Measurements from ENCODE around the gene OR2W1. TPM values are rescaled to one million over a fixed set of nuclear protein-coding genes. Genes with fewer than 3 reads are reported as not detected.

OR2W1 gene, protein sequence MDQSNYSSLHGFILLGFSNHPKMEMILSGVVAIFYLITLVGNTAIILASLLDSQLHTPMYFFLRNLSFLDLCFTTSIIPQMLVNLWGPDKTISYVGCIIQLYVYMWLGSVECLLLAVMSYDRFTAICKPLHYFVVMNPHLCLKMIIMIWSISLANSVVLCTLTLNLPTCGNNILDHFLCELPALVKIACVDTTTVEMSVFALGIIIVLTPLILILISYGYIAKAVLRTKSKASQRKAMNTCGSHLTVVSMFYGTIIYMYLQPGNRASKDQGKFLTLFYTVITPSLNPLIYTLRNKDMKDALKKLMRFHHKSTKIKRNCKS
- polyA plus RNA-seq (2012; ENCODE audit: insufficient read depth, insufficient read length) = not detected

DNA sequence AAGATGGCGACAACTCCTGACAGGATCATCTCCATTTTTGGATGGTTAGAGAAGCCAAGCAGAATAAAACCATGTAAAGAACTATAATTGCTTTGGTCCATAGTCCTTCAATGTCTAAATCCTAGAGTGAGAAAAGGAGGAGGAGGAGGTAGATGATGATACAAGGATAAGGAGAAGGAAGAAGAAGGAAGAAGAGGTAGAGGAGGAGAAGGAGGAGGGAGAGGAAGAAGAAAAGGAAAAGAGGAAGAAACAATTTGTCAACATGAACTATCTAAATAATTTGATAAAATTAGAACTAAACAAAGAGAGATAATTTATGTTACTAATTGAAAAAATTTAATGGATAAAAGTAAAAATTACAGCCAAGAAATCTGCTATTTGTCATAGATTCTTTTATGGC lies at the start of gene OR2W1:
OR2W1 (minus strand) TSS at position 101 of the 400 bp plus-strand sequence; CDS start at position 101, 0 bp downstream.
- no peak for DNase-seq (ENCODE audit: low read depth, low spot score)
- no peak within 1 kb of the TSS for H3K4me3 ChIP-seq (ENCODE audit: low read length)

DNA sequence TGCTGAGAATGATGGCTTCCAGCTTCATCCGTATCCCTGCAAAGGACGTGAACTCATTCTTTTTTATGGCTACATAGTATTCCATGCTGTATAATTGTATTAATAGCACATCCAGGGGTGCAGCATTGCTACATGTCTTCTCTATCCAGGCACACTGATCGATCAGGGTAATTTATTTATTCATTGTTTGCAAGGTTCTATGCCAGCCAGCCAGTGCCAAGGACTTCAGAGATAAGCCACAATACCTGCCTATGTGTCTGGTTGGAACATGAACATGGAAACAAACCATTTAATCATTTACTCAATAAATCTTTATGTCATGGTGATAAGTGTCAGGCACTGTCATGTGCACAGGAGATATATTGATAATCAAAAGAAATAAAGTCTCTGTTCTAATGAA lies 48.0 kb upstream of the OR2W1 start:
- no peak overlapping the region for H3K4me3 ChIP-seq (ENCODE audit: low read length)
- DNase-seq (ENCODE audit: low read depth, low spot score) = no peak

DNA sequence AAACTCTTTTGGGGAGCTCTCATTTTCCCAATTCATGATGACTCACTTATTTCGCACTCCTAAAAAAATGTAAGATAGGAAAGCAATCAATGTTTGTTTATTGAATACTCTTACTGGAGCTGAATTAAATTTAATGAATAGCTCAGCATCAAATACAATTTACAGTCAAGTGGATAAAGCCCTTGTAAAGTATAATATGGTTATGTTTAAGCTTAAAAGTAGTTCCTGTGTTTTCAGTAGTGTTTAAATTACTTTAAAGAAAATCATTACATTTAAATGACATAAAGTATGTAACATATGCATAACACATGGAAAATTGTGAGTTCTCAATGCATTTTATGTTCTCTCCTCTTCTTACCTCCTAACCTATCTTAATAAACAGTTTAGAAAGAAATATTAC lies 42.2 kb upstream of the OR2W1 start, which contains the start of gene OR2B3:
OR2B3 (minus strand) TSS at position 101 of the 400 bp plus-strand sequence; CDS start at position 36, 65 bp downstream.
- H3K4me3 ChIP-seq (ENCODE audit: low read length) = no peak within 1 kb of the TSS
- DNase-seq (ENCODE audit: low read depth, low spot score) = no peak

DNA sequence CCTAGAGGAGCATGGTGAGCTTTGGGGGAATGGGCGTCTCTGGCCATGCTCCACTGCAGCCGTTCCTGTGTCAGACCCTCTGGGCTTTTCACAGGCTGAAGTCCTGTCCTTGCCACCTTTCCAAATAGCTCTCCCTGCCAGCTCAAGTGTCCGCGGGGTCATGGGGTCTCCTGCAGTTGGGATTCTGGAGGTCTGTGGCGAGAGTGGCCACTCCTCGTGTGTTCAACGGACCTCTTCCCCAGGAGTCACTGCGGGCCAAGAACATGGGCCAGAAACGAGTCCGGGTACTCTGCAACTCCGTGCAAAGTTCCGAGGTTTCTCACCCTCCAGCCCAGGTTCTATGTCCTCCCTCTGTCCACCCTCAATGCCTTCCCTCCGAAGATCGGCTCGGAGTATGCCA lies 37.5 kb upstream of the OR2W1 start:
- DNase-seq (ENCODE audit: low read depth, low spot score) = no peak
- no peak overlapping the region for H3K4me3 ChIP-seq (ENCODE audit: low read length)

DNA sequence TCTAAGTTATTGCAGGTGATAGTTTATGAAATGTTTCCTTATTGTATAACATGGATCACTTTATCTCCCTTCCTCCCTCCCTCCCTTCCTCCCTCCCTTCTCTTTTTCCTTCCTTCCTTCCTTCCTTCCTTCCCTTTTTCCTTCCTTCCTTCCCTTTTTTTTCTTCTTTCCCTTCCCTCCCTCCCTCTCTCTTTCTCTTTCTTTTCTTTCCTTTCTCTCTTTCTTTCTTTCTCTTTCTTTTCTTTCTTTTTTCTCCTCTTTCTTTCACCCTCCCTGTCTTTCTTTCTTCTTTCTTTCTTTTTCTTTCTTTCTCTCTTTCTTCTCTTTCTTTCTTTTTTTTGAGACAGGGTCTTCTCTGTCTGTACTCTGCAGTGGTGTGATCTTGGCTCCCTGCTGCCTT lies 36.3 kb upstream of the OR2W1 start:
- DNase-seq (ENCODE audit: low read depth, low spot score) = no peak
- no peak overlapping the region for H3K4me3 ChIP-seq (ENCODE audit: low read length)

DNA sequence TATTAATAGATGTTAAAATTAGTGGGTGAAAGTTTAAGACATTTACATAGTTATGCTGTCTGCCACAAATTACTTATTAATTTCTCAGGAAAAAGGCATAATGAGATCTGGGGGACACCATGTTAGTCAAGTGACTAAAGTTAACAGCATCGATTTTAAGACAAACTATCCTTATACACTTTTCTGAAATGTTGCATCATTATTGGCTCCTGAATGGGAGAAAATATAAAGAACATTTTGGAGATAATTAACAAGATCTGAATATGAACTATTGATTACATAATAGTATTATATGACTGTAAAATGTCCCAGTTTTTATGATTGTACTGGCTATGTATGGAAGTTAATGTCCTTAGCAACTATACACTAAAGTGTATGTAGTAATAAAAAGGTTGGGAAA lies 34.2 kb upstream of the OR2W1 start:
- H3K4me3 ChIP-seq (ENCODE audit: low read length) = no peak overlapping the region
- no peak for DNase-seq (ENCODE audit: low read depth, low spot score)

DNA sequence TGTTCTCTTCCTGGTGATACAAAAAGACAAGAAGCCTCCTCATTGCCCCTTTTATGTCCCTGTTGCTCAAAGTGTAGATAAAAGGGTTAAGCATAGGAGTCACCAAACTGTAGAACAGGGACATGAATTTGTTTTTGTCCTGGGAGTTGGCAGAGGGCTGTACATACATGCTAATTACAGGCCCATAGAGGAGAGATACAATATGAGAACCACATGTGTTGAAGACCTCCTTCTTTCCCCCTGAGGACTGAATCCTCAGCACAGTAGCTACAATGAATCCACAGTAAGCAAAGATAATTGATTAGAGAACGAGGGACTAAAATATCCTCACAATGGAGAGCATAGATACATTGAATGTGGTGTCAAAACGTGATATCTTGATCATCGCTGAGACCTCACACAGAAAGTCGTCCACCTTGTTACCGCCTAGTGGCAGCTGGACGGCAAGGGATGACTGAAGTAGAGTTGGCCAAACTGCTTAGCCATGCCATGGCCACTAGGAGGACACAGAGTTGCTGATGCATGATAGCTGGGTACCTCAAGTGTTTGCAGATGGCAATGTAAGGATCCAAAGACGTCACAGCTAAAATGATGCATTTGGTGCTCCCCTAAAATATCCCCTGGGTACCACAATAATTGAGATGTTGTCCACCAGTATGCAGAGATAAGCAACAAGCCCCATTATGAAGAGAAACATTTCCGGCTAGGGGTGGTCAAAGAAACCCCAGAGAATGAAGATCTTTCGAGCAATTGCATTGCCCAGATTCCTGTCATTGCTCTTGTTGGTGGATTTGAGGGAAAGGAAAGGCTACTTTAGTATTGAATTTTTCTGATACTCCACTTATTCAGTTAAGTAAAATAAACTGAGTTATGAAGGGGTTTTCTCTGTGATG lies 27.1 kb upstream of the OR2W1 start:
- H3K4me3 ChIP-seq (ENCODE audit: low read length) = no peak overlapping the region
- peak; percentile 6 for DNase-seq (ENCODE audit: low read depth, low spot score)

DNA sequence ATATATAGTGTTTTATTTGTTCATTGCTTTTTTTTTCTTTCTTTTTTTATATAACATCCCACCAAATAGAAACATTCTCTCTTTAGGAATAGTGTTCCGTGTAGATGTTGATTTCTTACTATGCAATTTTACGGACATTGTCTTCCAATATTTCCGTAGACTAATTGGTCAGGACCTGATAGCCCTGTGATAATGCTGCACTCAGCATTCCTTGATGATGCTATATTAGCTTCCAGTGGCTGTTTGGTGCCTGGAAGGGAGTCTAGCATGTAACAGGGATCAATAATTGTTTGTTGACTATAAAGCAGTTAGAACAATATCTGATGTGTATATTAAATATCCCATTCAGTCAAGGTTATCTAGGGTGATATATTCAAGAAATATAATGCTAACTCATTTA lies 6.7 kb upstream of the OR2W1 start:
- H3K4me3 ChIP-seq (ENCODE audit: low read length) = no peak overlapping the region
- DNase-seq (ENCODE audit: low read depth, low spot score) = no peak

DNA sequence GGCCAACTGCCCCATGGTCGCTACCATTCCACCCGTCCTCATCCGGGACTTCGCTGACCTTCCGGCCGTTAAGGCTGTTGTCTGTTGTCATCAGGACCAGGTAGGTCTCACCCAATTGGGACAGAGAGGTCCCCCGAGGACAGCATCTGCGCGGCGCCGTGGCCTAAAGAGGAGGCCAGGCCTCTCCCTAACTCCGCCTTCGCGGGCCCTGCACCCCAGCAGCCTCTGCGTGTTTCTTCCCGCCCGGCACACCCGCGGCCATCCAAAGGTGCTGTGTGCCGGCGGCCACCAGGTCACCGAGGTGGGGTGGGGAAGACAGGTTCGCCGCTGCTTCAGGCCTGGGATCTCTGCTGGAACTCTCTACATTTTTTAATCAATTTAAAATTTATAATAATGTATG lies 9.0 kb downstream of the OR2W1 start:
- H3K4me3 ChIP-seq (ENCODE audit: low read length) = no peak overlapping the region
- DNase-seq (ENCODE audit: low read depth, low spot score) = no peak

DNA sequence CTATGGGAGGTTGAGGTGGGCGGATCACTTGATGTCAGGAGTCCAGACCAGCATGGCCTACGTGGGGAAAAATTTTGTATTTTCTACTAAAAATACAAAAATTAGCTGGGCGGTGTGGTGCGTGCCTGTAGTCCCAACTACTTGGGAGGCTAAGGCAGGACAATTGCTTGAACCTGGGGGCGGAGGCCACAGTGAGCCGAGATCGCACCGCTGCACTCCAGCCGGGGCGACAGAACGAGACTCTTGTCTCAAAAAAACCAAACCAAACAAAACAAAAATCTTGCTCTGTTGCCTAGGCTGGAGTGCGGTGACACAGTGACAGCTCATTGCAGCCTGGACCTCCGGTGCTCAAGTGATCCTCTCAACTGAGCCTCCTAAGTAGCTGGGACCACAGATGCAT lies 16.2 kb downstream of the OR2W1 start:
- DNase-seq (ENCODE audit: low read depth, low spot score) = no peak
- H3K4me3 ChIP-seq (ENCODE audit: low read length) = no peak overlapping the region

DNA sequence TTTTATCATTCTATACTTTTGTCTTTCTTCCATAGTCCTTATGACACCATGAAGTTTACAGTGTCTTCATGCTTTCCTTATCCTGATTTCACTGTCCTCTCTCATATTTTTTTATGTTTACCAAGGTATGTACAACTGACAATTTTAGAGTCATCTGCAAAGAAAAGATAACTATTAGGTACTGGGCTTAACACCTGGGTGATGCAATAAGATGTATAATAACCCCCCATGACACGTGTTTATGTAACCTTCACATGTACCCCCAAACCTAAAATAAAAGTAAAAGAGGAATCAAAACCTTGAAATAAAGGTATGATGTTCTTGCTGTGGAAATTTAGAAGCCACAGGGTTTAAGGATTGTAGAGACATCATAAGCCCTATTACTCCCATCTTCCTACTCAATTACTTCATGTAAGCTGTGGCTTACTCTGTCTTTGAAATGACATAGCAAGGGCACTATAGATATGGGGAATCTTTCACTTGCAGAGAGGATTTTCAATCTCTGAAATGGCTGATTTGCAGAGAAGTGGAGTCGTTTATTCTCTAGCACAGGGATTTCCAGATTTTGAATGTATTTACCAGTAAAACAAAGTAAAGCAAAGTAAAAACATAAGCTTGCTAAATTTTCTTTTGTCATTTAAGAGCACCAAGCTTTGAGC lies 18.9 kb downstream of the OR2W1 start:
- DNase-seq (ENCODE audit: low read depth, low spot score) = no peak

DNA sequence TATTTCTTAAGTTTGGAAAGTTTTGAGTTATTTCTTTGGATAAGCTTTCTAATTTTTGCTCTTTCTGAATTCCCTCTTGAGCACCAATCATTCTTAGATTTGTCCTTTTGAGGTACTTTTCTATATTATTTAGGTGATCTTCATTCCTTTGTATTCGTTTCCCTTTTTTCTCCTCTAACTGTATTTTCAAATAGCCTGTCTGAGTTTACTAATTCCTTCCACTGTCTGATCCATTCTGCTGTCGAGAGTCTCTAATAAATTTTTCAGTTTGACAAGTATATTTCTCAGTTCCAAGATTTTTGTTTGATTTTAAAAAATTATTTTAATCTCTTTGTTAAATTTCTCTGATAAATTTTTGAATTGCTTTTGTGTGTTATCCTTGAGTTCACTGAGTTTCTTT lies 23.5 kb downstream of the OR2W1 start:
- no peak for DNase-seq (ENCODE audit: low read depth, low spot score)
- H3K4me3 ChIP-seq (ENCODE audit: low read length) = no peak overlapping the region

More for the DNA sequence above, 18.9 kb downstream of the OR2W1 start:
- H3K4me3 ChIP-seq (ENCODE audit: low read length) = no peak overlapping the region

DNA sequence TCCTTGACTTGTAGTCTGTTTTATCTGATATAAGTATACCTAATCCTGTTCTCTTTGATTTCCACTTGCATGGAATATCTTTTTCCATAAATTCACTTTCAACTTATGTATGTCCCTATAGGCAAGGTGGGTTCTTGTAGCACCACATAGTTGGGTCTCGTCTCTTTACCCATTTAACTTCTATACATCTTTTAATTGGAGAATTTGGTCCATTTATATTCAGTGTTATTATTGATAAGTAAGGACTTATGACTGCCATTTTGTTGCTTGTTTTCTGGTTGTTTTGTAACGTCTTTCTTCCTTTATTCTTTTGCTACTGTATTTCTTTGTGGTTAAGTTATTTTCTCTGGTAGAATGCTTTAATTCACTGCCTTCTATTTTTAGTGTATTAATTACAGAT lies 25.3 kb downstream of the OR2W1 start:
- no peak for DNase-seq (ENCODE audit: low read depth, low spot score)
- H3K4me3 ChIP-seq (ENCODE audit: low read length) = no peak overlapping the region

DNA sequence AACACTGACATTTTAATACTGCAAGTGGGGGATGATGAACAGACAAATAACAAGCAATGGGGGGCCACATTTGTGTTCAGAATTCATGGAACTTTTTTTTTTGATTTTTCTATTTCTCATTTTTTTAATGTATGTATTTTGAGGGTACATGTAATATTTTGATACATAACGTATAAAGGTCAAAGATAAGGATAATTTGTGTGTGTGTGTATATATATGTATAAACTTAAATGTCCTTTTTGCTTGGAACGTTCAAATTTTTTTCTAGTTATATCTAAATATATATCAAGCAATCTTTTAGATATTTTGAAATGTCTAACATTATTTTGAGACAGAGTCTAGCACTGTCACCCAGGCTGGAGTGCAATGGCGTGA lies 27.6 kb downstream of the OR2W1 start:
- H3K4me3 ChIP-seq (ENCODE audit: low read length) = no peak overlapping the region
- no peak for DNase-seq (ENCODE audit: low read depth, low spot score)

DNA sequence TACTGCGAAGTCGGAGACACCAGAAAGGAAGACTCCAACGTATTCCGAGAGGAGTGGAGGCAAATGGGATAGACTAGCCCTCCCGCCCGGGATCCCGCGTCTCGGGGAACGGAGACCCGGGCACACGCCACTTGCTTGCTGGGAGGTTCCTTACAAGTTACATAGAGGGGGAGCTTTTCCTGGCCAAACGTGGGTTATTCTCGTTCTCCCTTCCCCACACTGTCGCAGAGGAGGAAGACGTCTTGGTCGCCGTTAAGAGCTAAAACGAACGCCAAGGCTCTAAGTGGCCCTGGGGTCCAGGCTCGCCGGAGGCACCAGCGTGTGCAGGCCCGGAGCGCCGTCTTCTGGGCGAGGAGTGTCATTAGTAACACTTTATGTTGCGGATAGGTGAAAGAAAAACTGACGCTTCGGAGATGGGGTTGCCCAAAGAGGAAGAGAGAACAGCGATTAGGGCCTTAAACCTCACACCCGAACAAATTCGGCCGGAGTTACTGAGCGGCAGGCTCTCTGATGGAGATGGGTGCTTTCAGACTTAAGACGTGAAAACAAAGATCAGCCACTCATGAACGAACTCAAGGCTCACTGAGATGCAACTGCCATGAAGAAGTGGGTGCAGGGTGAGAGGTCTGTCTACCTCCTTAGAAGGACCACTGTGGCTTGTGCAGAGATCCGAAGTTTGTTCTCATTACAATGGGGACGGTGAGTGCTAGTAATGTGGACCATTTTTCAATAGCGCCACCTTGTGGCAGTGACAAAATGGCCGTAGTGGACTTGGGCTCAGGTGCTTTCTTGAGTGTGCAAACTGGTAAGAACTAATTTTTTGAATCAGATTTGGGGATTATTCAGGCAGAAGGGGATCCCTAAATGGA lies 28.2 kb downstream of the OR2W1 start:
- DNase-seq (ENCODE audit: low read depth, low spot score) = peak; percentile 76
- peak overlapping the region; percentile 57 for H3K4me3 ChIP-seq (ENCODE audit: low read length)

DNA sequence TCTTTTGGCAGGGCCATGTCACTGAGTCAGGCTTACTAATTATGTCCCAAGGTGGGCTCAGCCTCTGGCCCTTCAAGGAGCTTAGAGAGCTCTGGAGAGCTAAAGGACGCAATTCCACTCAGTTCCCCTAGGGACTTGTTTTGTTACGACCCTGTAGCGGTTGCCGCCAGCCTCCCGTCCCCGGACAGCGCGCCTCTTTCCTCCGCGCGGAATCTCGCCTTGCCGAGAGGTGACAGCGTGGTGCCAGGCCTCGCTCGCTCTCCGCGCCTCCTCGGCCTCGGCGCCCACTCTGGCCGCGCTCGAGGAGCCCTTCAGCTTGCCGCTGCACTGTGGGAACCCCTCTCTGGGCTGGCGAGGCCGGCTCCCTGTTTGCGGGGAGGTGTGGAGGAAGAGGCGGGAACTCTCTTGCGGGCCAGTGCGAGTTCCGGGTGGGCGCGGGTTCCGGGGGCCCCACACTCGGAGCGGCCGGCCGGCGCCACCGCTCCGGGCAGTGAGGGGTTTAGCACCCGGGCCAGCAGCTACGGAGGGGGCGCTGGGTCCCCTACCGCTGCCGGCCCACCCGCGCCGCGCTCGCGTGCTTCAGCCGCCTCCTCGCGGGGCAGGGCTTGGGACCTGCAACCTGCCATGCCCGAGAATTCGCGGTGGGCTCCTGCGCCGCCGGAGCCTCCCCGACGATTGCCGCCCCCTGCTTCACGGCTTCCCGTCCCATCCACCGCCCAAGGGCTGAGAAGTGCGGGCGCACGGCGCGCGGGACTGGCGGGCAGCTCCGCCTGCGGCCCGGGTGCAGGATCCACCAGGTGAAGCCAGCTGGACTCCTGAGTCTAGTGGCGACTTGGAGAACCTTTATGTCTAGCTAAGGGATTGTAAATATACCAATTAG lies 30.0 kb downstream of the OR2W1 start:
- H3K4me3 ChIP-seq (ENCODE audit: low read length) = no peak overlapping the region

DNA sequence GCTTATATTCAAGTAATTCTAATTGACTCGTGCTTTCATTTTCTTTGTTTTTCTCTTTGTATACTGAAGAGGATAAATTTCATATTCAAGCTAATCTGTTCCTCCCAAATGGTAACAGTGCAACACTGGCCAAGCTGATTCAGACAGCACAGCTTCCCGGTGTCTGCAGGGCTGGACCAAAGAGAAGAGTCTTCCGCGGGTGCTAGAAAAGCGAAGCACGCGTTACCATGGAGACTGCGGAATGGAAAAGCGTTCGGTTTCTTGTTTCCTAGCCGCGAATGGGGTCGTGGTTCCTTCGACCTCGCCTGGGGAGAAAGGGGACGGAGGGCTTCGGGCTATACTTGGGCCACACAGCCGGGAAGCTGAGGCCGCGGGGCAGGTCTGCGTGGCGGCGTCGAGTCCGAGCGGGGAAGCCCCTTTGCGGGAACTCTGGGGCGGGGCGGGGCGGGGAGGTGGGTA lies 33.7 kb downstream of the OR2W1 start:
- peak; percentile 45 for DNase-seq (ENCODE audit: low read depth, low spot score)

More for the DNA sequence above, 30.0 kb downstream of the OR2W1 start:
- no peak for DNase-seq (ENCODE audit: low read depth, low spot score)

DNA sequence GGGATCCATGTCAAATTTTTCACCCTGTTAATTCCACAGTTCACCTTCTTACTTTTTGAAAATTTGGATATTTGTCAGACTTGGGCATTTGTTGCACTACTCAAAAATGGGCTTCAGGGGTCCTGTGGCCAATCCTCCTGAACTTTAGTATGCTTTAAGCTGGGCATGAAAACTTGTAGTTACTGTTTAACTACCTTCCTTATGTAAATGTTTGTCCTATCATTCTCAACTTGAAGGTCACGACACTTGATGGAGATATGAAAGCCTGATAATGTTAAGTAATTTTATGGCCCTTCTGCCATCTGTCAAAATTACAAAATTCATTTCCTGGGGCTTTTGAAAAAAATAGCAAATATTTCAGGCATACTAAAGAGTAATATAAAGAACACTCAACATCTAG lies 35.6 kb downstream of the OR2W1 start:
- no peak for DNase-seq (ENCODE audit: low read depth, low spot score)
- no peak overlapping the region for H3K4me3 ChIP-seq (ENCODE audit: low read length)

More for the DNA sequence above, 33.7 kb downstream of the OR2W1 start:
- peak overlapping the region; percentile 49 for H3K4me3 ChIP-seq (ENCODE audit: low read length)
